HEK293T (cell line): ENCODE data around the gene CCNQ.

Experiments used
- CTCF ChIA-PET: fragments of 350-600 bp; formaldehyde crosslinking; extraction: SDS; loops from one replicate; lab custom pipeline; 2021; ENCODE audit warnings: antibody characterized with exemption, inconsistent platforms; lab: Yijun Ruan, JAX
- POLR2A ChIA-PET: fragments of 350-600 bp; formaldehyde crosslinking; extraction: SDS; loops from one replicate; lab custom pipeline; 2020; ENCODE audit warnings: antibody characterized with exemption, inconsistent platforms; lab: Yijun Ruan, JAX
- DNase-seq: peaks from one replicate; pipeline ENCODE4 v3.0.0; 2012; ENCODE audit warnings: mixed read lengths; ENCODE audit errors: extremely low spot score
- ARNT ChIP-seq: fragments of 450-650 bp; IDR thresholded peaks from 2 replicates; pipeline ENCODE4 v1.6.1; 2017; ENCODE audit warnings: mild to moderate bottlenecking
- BHLHE40 ChIP-seq: fragments of 450-650 bp; IDR thresholded peaks from 2 replicates; pipeline ENCODE4 v1.6.1; 2016; ENCODE audit warnings: mild to moderate bottlenecking, moderate library complexity, borderline replicate concordance
- CTBP1 ChIP-seq: fragments of 450-650 bp; IDR thresholded peaks from 2 replicates; pipeline ENCODE4 v1.6.1; 2016; ENCODE audit warnings: borderline replicate concordance
- ELF4 ChIP-seq: fragments of 450-650 bp; IDR thresholded peaks from 2 replicates; pipeline ENCODE4 v1.6.1; 2017; ENCODE audit warnings: antibody characterized with exemption
- FOXA1 ChIP-seq: fragments of 450-650 bp; IDR thresholded peaks from 2 replicates; pipeline ENCODE4 v1.6.1; 2016; ENCODE audit warnings: mild to moderate bottlenecking
- FOXK2 ChIP-seq: fragments of 450-650 bp; IDR thresholded peaks from 2 replicates; pipeline ENCODE4 v1.6.1; 2016; ENCODE audit warnings: mild to moderate bottlenecking
- FOXM1 ChIP-seq: fragments of 450-650 bp; IDR thresholded peaks from 2 replicates; pipeline ENCODE4 v1.6.1; 2017; ENCODE audit warnings: mild to moderate bottlenecking, borderline replicate concordance
- HDGF ChIP-seq: fragments of 450-650 bp; IDR thresholded peaks from 2 replicates; pipeline ENCODE4 v1.6.1; 2017; ENCODE audit warnings: antibody characterized with exemption, borderline replicate concordance
- L3MBTL2 ChIP-seq: fragments of 450-650 bp; conservative IDR thresholded peaks from 2 replicates; pipeline ENCODE4 v1.6.1; 2016; ENCODE audit warnings: mild to moderate bottlenecking
- LEF1 ChIP-seq: fragments of 450-650 bp; IDR thresholded peaks from 2 replicates; pipeline ENCODE4 v1.6.1; 2017; ENCODE audit warnings: mild to moderate bottlenecking, borderline replicate concordance
- NFRKB ChIP-seq: fragments of 450-650 bp; IDR thresholded peaks from 2 replicates; pipeline ENCODE4 v1.6.1; 2016; ENCODE audit warnings: mild to moderate bottlenecking, moderate library complexity
- PKNOX1 ChIP-seq: fragments of 450-650 bp; IDR thresholded peaks from 2 replicates; pipeline ENCODE4 v1.6.1; 2016
- SP1 ChIP-seq: fragments of 450-650 bp; IDR thresholded peaks from 2 replicates; pipeline ENCODE4 v1.6.1; 2017
- SUZ12 ChIP-seq: fragments of 450-650 bp; IDR thresholded peaks from 2 replicates; pipeline ENCODE4 v1.6.1; 2016; ENCODE audit warnings: mild to moderate bottlenecking
- TARDBP ChIP-seq: fragments of 450-650 bp; IDR thresholded peaks from 2 replicates; pipeline ENCODE4 v1.6.1; 2016
- ZNF384 ChIP-seq: fragments of 450-650 bp; IDR thresholded peaks from 2 replicates; pipeline ENCODE4 v1.6.1; 2016

The CCNQ gene

GRCh38 chrX:153626863-153627674, 28.1 kb upstream of the CCNQ start:
- TF ChIP-seq L3MBTL2 (no peak), ZNF384 (no peak), FOXA1 (no peak)

GRCh38 chrX:153626025-153626633, 27.2 kb upstream of the CCNQ start:
- CTCF ChIA-PET = no interaction called here
- no peak for TF ChIP-seq PKNOX1
- no peak for TF ChIP-seq FOXM1
- no peak for TF ChIP-seq L3MBTL2
- no peak for TF ChIP-seq BHLHE40
- TF ChIP-seq LEF1 = no peak
- no peak for TF ChIP-seq TARDBP
- TF ChIP-seq FOXA1 = no peak
- TF ChIP-seq CTBP1 = no peak
- no peak for TF ChIP-seq HDGF
- TF ChIP-seq ELF4 = no peak
- POLR2A ChIA-PET = no interaction called here
- no peak for DNase-seq

More at GRCh38 chrX:153626863-153627674, 28.1 kb upstream of the CCNQ start:
- CTCF ChIA-PET = no interaction called here
- POLR2A ChIA-PET = no interaction called here
- DNase-seq = no peak

- no peak for TF ChIP-seq L3MBTL2
- no peak for TF ChIP-seq FOXK2
- TF ChIP-seq HDGF = no peak
- TF ChIP-seq FOXM1 = no peak
- no peak for TF ChIP-seq ARNT
- TF ChIP-seq ELF4 = no peak
- no peak for TF ChIP-seq ZNF384
- no peak for TF ChIP-seq SP1
- no peak for TF ChIP-seq FOXA1
- no peak for TF ChIP-seq TARDBP
- TF ChIP-seq CTBP1 = no peak
- TF ChIP-seq LEF1 = no peak
- no peak for TF ChIP-seq NFRKB
- TF ChIP-seq BHLHE40 = no peak
- TF ChIP-seq PKNOX1 = no peak
- TF ChIP-seq SUZ12 = no peak
- CTCF ChIA-PET = interaction anchor here (0.6 kb wide), 1 partner anchor 11 kb away, joined by 4 read pairs; no protein-coding TSS in a partner anchor
- no peak for DNase-seq
- POLR2A ChIA-PET = no interaction called here
Observed at GRCh38 chrX:153625271-153626024, 26.5 kb upstream of the CCNQ start.

GRCh38 chrX:153624196-153625091, 25.5 kb upstream of the CCNQ start:
- DNase-seq = no peak
- no peak for TF ChIP-seq TARDBP
- CTCF ChIA-PET = interaction anchor here (2.4 kb wide), 1 partner anchor 12 kb away, joined by 9 read pairs; no protein-coding TSS in a partner anchor
- POLR2A ChIA-PET = no interaction called here

- CTCF ChIA-PET = interaction anchor here (2.4 kb wide), 1 partner anchor 13 kb away, joined by 9 read pairs; no protein-coding TSS in a partner anchor
- no peak for TF ChIP-seq SP1
- TF ChIP-seq TARDBP = no peak
- no peak for TF ChIP-seq FOXK2
- no peak for TF ChIP-seq FOXA1
- no peak for TF ChIP-seq HDGF
- TF ChIP-seq BHLHE40 = no peak
- no peak for TF ChIP-seq ARNT
- TF ChIP-seq ELF4 = no peak
- TF ChIP-seq SUZ12 = no peak
- no peak for TF ChIP-seq L3MBTL2
- no peak for TF ChIP-seq LEF1
- no peak for TF ChIP-seq CTBP1
- TF ChIP-seq PKNOX1 = no peak
- TF ChIP-seq ZNF384 = no peak
- no peak for TF ChIP-seq NFRKB
- TF ChIP-seq FOXM1 = no peak
- DNase-seq = no peak
- POLR2A ChIA-PET = no interaction called here
Observed at GRCh38 chrX:153623310-153624029, 24.5 kb upstream of the CCNQ start.
